Tibial artery (tissue), 4 donors: Measurements from ENCODE around the gene FGD4.

Experiments used
- DNase-seq, 2 donors: peaks; one replicate each; pipeline ENCODE4 v3.0.0-alpha.2; 2019
- H3K27ac ChIP-seq, 2 donors: fragments of 200-600 bp; sonication (generic) in 1 of 2; 1 replicate in 1 of 2; 2 replicates in 1 of 2; pipeline ENCODE4 v1.5.1; 2018 to 2019; ENCODE audit warnings: mild to moderate bottlenecking in 1 of 2
- H3K27me3 ChIP-seq, 2 donors: fragments of 200-600 bp; sonication (generic) in 1 of 2; one replicate each; pipeline versions ENCODE4 v1.5.1 to v1.6.0; 2016 to 2019
- H3K36me3 ChIP-seq, 3 donors: fragments of 200-600 bp; sonication (generic) in 2 of 3; one replicate each; pipeline ENCODE4 v1.5.1; 2016 to 2019; ENCODE audit warnings: mild to moderate bottlenecking in 2 of 3
- H3K4me1 ChIP-seq, 4 donors: fragments of 200-600 bp; sonication (generic) in 2 of 4; 1 replicate in 3 of 4; 2 replicates in 1 of 4; pipeline ENCODE4 v1.5.1; 2016 to 2019
- H3K4me3 ChIP-seq, 2 donors: fragments of 200-600 bp; sonication (generic) in 1 of 2; 1 replicate in 1 of 2; 2 replicates in 1 of 2; pipeline ENCODE4 v1.5.1; 2018 to 2019; ENCODE audit warnings: mild to moderate bottlenecking in 2 of 2
- H3K9me3 ChIP-seq, 3 donors: fragments of 200-600 bp; sonication (generic) in 1 of 3; one replicate each; pipeline ENCODE4 v1.5.1; 2016 to 2019
- CTCF ChIP-seq, 2 experiments: fragments of 200-600 bp in 1 of 2; fragments of 450-650 bp in 1 of 2; IDR thresholded peaks; one replicate each; pipeline ENCODE4 v1.5.1; 2017 to 2019; ENCODE audit warnings: antibody characterized with exemption in 2 of 2, mild to moderate bottlenecking in 1 of 2, moderate library complexity in 1 of 2
- intact Hi-C: fragments of 100-400 bp; cut with DNase I; formaldehyde crosslinking; loops from one replicate; pipeline ENCODE4 v1.15.0; 2023; ENCODE audit warnings: low total_unique reads

FGD4 gene

GRCh38 chr12:32365473-32366064 lies 33.8 kb upstream of the FGD4 start:
- Histone ChIP-seq H3K27me3 (no peaks in the 10 kb centered on the region), H3K36me3 (peaks cover 0 to 4% (median 0%) of the 10 kb centered on the region in 3 donors), H3K4me1 (no peaks in the 10 kb centered on the region), H3K4me3 (no peak overlapping the region), H3K9me3 (no peaks in the 10 kb centered on the region), H3K27ac (no peak overlapping the region)
- TF ChIP-seq CTCF (IDR thresholded peaks at IDR 0.05): peak; percentile 70 to 78
- intact Hi-C loops: loop anchor here (2.0 kb wide), 1 partner anchor 307 kb away; no protein-coding TSS in a partner anchor
- peak in 1 of 2 donors; percentile 37 for DNase-seq

- H3K36me3 ChIP-seq: peaks cover 0 to 4% (median 0%) of the 10 kb centered on the region in 3 donors
- intact Hi-C loops: no loop called here
- H3K27me3 ChIP-seq: no peaks in the 10 kb centered on the region
- no peak for DNase-seq
- no peak for TF ChIP-seq CTCF (IDR thresholded peaks at IDR 0.05)
- H3K9me3 ChIP-seq: no peaks in the 10 kb centered on the region
- no peak overlapping the region for H3K27ac ChIP-seq
- no peak overlapping the region for H3K4me3 ChIP-seq
- no peaks in the 10 kb centered on the region for H3K4me1 ChIP-seq
Observed at GRCh38 chr12:32366714-32367113, 32.6 kb upstream of the FGD4 start.

GRCh38 chr12:32367381-32367780 lies 32.0 kb upstream of the FGD4 start:
- Histone ChIP-seq H3K4me1 (no peaks in the 10 kb centered on the region), H3K27ac (no peak overlapping the region), H3K9me3 (no peaks in the 10 kb centered on the region), H3K4me3 (no peak overlapping the region), H3K36me3 (peaks cover 0 to 4% (median 0%) of the 10 kb centered on the region in 3 donors), H3K27me3 (no peaks in the 10 kb centered on the region)
- intact Hi-C loops: no loop called here
- TF ChIP-seq CTCF (IDR thresholded peaks at IDR 0.05): no peak
- no peak for DNase-seq

- Histone ChIP-seq H3K4me1 (no peaks in the 10 kb centered on the region), H3K36me3 (peaks cover 0 to 4% (median 0%) of the 10 kb centered on the region in 3 donors), H3K4me3 (no peak overlapping the region), H3K27me3 (no peaks in the 10 kb centered on the region), H3K27ac (no peak overlapping the region), H3K9me3 (no peaks in the 10 kb centered on the region)
- TF ChIP-seq CTCF (IDR thresholded peaks at IDR 0.05): no peak
- intact Hi-C loops: no loop called here
- DNase-seq: no peak
Observed at GRCh38 chr12:32369202-32369601, 30.2 kb upstream of the FGD4 start.

GRCh38 chr12:32377344-32378055 lies 21.9 kb upstream of the FGD4 start:
- Histone ChIP-seq H3K4me1 (no peaks in the 10 kb centered on the region), H3K36me3 (no peaks in the 10 kb centered on the region), H3K27ac (no peak overlapping the region), H3K9me3 (no peaks in the 10 kb centered on the region), H3K27me3 (no peaks in the 10 kb centered on the region), H3K4me3 (no peak overlapping the region)
- DNase-seq: no peak
- no peak for TF ChIP-seq CTCF (IDR thresholded peaks at IDR 0.05)
- intact Hi-C loops: no loop called here
